Measurements from ENCODE around the gene SUSD3.

The SUSD3 gene

DNA sequence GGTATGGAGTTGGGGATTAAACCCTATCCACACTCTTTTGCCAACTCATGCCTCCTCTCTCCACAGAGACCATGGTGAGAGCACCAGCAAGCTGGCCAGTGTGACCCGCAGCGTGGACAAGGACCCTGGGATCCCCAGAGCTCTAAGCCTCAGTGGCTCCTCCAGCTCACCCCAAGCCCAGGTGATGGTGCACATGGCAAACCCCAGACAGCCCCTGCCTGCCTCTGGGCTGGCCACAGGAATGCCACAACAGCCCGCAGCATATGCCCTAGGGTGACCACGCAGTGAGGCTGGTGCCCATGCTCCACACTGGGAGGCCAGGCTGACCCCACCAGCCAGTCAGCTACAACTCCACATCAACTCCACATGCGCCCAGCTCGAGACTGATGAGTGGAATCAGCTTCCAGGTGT, 26.0 kb downstream of the SUSD3 start:
- H3K4me3 ChIP-seq (ENCODE audit: low read depth, low read length): no peak overlapping the region
- TF ChIP-seq, protein P1, sequence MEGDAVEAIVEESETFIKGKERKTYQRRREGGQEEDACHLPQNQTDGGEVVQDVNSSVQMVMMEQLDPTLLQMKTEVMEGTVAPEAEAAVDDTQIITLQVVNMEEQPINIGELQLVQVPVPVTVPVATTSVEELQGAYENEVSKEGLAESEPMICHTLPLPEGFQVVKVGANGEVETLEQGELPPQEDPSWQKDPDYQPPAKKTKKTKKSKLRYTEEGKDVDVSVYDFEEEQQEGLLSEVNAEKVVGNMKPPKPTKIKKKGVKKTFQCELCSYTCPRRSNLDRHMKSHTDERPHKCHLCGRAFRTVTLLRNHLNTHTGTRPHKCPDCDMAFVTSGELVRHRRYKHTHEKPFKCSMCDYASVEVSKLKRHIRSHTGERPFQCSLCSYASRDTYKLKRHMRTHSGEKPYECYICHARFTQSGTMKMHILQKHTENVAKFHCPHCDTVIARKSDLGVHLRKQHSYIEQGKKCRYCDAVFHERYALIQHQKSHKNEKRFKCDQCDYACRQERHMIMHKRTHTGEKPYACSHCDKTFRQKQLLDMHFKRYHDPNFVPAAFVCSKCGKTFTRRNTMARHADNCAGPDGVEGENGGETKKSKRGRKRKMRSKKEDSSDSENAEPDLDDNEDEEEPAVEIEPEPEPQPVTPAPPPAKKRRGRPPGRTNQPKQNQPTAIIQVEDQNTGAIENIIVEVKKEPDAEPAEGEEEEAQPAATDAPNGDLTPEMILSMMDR (IDR thresholded peaks at IDR 0.05; ENCODE audit: borderline replicate concordance, insufficient read depth, low read depth, low read length): no peak

DNA sequence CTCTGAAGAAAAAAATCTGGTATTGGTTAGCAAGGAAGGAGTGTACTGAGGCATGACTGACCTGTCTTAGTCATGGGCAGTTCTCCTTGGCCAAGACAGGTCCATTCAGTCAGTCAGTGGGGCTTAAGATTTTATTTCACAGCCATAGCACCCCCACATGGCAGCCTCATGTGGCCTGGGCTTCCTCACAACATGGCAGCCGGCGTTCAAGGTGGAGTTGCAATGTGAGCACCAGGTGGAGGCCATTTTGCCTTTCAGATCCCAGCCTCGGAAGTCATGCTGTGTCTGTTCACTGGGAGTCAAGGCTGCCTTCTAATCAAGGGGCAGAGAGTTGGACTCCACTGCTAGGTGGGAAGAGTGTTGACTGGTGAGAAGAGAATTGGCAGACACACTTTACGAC, 27.2 kb downstream of the SUSD3 start:
- TF ChIP-seq, protein P1 (IDR thresholded peaks at IDR 0.05; ENCODE audit: borderline replicate concordance, insufficient read depth, low read depth, low read length): no peak
- no peak overlapping the region for H3K4me3 ChIP-seq (ENCODE audit: low read depth, low read length)

DNA sequence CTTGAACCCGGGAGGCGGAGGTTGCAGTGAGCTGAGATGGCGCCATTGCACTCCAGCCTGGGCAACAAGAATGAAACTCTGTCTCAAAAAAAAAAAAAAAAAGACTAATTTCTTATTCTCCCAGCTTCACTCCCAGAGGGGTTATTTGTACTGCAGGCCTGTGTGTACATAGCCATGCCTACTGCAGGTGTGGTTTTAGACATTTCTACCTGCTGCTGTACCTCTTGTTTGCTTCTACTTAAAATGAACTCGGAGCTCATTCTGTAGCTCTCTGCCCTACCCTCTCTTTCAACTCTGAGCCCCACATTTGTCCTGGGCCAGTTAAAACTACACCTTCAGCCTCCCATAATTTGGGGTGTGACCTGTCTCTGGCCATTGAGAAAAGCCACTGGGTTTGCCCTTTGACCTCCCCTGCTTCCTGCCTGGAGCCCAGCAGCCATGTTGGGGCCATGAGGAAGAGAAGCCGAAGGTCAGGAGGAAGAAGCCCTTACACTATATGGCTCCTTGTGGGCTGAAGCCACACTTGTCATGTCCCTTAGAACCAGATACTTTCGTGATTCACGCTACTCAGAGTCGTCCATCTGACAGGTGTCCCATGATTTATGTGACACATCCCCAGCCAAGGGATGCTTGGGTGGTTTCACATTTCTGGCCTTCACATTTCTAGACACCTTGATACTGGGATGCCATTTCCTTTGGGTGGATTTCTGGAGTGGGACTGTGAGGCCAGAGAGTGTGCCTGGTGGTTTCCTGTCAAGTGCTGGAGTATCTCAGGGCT, 28.1 kb downstream of the SUSD3 start:
- no peak overlapping the region for H3K4me3 ChIP-seq (ENCODE audit: low read depth, low read length)
- TF ChIP-seq, protein P1 (IDR thresholded peaks at IDR 0.05; ENCODE audit: borderline replicate concordance, insufficient read depth, low read depth, low read length): no peak

DNA sequence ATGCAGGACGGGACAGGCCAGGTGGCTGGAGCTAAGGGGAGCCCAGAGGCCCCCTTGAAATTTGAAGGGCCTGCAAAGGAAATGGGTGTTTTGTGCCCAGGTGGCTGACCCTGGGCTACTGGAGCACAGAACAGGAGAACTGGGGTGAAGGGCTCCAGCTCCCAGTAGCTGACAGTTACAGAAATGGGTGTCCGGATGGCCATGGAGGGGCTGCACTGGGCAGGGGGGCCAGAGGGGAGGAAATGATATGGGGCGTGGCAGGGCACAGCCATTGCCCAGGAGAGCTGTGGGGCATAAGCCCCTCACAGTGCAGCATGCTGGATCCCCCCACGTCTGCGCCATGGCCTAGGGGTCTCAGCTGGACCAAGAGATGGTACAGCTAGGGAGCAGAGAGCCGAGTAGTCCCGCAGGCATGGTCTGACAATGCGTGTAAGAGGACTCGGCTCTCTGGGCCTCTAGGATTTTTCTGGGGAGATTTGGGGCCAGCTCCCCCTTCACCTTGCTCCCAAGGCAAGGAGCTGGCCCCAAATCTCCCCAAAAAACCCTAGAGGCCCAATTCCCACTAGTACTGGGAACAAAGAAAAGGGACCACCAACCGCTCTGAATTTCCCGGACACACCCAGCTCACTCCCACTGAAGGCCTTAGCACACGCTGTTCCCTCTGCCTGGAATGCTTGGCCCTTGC, 29.6 kb downstream of the SUSD3 start:
- no peak overlapping the region for H3K4me3 ChIP-seq (ENCODE audit: low read depth, low read length)
- TF ChIP-seq, protein P1 (IDR thresholded peaks at IDR 0.05; ENCODE audit: borderline replicate concordance, insufficient read depth, low read depth, low read length): no peak

DNA sequence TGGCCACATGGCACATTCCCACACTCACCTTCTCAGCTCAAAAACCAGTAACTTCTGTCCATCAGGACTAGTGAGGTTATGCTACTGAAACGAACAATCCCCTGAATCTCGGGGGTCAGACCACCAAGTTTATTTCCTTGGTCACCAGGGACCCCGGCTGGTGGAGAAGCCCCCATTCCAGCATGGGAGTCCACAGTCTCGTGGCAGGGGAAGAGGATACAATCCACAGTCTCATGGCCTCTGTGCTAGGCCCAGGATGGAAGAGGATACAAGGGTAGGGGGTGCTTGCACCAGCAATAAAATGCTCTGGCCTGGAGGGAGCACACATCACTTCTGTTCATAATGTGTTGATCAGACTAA, 30.1 kb downstream of the SUSD3 start:
- TF ChIP-seq, protein P1 (IDR thresholded peaks at IDR 0.05; ENCODE audit: borderline replicate concordance, insufficient read depth, low read depth, low read length): no peak

DNA sequence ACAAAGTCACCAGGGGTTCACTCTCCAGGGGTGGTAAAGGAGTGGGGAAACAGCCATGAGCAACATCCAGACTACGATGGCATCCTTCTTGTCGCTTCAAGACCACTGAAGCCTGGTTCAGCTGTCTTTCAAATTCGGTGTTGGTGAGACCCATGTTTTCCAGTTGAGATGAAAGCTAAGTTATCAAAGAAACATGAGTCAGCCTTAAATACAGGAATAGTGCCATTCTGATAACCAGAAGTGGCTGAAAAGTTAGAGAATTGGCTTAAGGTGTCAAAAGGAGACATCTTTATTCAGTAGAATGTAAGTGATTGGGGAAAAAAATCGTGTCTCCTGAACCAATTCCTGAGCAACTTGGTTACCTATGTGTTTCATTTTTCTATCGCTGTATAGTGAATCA, 30.5 kb downstream of the SUSD3 start:
- no peak overlapping the region for H3K4me3 ChIP-seq (ENCODE audit: low read depth, low read length)
- TF ChIP-seq, protein P1 (IDR thresholded peaks at IDR 0.05; ENCODE audit: borderline replicate concordance, insufficient read depth, low read depth, low read length): no peak

More for the DNA sequence above, 30.1 kb downstream of the SUSD3 start:
- H3K4me3 ChIP-seq (ENCODE audit: low read depth, low read length): no peak overlapping the region

All from GM12875 (cell line).